GM13977 (cell line): ENCODE results near the gene MED1.

Experiments
- DNase-seq: peaks from one replicate; pipeline ENCODE4 v3.0.0; 2012; ENCODE audit warnings: low spot score
- in situ Hi-C: fragments of 300-500 bp; cut with MboI; formaldehyde crosslinking; loops from one replicate; pipeline ENCODE4 v1.12.0; 2022; ENCODE audit warnings: low sequenced_read_pairs, low pct_unique_long_range_greater_than_20kb, mixed read lengths, inconsistent platforms; ENCODE audit not compliant: unreplicated experiment
- TF ChIP-seq, protein P1 (sequence below): IDR thresholded peaks from 2 replicates; pipeline ENCODE4 v1.5.1; 2012; ENCODE audit warnings: mild to moderate bottlenecking, control low read depth; ENCODE audit not compliant: insufficient read depth; ENCODE audit errors: extremely low read depth, missing control alignments

MED1 gene

GRCh38 chr17:39410279-39410678, 40.8 kb downstream of the MED1 start:
- no peak for DNase-seq
- TF ChIP-seq, protein P1, sequence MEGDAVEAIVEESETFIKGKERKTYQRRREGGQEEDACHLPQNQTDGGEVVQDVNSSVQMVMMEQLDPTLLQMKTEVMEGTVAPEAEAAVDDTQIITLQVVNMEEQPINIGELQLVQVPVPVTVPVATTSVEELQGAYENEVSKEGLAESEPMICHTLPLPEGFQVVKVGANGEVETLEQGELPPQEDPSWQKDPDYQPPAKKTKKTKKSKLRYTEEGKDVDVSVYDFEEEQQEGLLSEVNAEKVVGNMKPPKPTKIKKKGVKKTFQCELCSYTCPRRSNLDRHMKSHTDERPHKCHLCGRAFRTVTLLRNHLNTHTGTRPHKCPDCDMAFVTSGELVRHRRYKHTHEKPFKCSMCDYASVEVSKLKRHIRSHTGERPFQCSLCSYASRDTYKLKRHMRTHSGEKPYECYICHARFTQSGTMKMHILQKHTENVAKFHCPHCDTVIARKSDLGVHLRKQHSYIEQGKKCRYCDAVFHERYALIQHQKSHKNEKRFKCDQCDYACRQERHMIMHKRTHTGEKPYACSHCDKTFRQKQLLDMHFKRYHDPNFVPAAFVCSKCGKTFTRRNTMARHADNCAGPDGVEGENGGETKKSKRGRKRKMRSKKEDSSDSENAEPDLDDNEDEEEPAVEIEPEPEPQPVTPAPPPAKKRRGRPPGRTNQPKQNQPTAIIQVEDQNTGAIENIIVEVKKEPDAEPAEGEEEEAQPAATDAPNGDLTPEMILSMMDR, result no peak
- in situ Hi-C loops, result no loop called here

GRCh38 chr17:39408360-39408759, 42.7 kb downstream of the MED1 start:
- DNase-seq, result no peak
- TF ChIP-seq, protein P1, result no peak
- in situ Hi-C loops, result no loop called here

DNA sequence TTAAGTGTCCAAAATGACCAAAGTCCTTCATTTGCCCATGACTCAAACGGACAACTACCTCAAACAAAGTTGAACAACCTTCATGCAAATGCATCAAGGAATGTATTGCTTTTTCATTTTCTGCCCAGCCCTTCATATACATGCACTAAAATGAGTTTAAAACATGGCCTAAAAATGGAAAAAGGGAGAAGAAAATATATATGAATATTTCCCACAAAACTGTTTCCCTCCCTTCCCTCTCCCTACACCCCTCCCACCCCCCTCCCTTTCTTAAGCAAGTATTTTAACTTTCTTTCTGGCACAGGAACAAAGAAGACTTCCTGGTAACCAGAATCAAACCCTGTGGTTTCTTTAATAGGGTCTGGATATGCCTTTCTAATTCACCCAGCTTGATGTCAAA, 44.1 kb downstream of the MED1 start:
- TF ChIP-seq, protein P1, result no peak
- no peak for DNase-seq
- in situ Hi-C loops, result no loop called here

DNA sequence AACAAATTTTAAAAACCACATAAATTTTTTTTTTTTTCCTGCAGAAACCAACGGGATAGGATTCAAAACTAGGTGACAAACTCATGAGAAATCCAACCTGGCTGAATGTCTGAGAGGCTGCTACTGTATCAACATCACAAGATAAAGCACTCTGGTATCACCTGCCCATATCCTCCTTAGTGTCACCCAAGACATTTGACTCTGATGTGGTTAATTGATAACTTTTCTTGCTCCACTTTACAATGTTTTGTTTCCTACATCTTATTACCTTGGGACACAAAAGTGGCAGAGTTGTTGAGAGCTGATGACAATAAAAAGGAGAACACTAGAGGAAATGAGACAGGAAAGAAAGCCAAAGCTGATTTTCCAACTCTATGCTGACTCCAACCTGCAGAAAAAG, 45.6 kb downstream of the MED1 start:
- DNase-seq, result no peak
- in situ Hi-C loops, result no loop called here
- TF ChIP-seq, protein P1, result no peak

DNA sequence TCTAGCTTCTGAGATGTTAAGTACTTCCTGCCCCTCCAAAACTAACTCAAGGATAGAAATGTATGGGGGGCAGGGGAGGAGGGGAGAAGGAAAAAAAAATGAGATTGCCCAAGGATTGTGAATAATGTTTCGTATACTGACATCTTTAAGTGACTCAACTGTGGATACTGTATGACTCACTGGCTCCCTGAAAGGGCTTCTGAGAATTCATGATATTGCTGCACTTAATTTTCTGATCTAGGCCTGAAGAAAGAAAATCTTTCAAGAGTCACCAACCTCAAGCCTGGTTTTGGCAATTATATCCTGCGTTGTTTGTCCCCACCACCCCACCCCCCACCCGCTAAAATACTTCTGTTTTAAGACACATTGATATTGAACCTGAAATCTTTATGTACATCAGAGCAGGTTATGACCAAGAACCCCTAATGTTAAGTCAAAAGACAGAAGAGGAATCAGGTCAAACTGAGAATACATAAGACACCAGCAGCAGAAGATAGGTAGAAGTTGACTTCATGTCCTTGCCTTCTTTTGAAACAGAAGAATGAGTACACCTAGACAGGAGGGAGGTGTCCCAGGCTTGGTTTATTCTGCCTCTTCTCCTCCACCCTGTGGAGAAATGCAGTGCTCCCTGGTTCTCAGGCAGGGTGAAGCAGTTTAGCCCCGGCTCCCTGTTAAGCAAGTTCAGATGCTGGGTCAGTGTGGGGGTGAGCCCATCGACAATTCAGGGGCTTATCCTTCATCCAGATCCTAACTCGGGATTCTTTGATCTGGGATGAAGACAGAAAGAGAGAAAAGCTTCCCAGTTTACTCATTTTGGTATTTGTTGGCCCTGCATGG, 46.3 kb downstream of the MED1 start:
- TF ChIP-seq, protein P1, result no peak
- in situ Hi-C loops, result no loop called here
- DNase-seq, result no peak

DNA sequence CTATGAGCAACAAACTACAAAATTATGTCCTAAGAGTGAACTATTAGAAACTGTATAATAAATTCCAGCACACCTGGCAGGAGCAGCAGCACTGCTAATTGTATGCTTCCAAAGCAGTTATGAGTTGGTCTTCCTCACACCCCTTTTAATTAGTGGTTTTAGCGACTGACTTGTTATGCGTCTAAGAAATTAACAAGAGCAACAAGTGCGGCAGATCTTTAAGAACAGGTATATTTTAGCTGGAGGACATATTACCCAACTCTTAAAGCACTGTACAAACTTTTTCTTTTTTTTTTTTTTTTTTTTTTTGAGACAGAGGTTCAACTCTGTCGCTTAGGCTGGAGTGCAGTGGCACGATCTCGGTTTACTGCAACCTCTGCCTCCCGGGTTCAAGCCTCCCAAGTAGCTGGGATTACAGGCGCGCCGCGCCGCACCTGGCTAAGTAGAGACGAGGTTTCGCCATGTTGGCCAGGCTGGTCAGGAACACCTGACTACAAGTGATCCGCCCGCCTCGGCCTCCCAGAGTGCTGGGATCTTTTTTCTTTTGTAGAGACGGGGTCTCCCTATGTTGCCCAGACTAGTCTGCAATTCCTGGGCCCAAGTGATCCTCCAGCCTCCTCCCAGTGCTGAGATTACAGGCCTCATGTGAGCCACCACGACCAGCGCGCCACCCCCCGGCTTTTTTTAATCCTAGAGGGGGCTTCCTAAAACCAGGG, 48.0 kb downstream of the MED1 start:
- TF ChIP-seq, protein P1, result no peak
- in situ Hi-C loops, result no loop called here

More for the DNA sequence above, 48.0 kb downstream of the MED1 start:
- no peak for DNase-seq
